Common myeloid progenitor, CD34-positive (primary cell): Measurements from ENCODE around the gene RNH1.
A peak's percentile ranks its signal among the peaks of the same experiment; 100 is the strongest.

Experiments
- CTCF ChIA-PET: fragments of 350-600 bp; sonication (Branson Sonifier 250); formaldehyde crosslinking; loops from one replicate; lab custom pipeline; 2021; ENCODE audit warnings: antibody characterized with exemption; lab: Charles Lee
- POLR2A ChIA-PET: fragments of 350-600 bp; sonication (Branson Sonifier 250); formaldehyde crosslinking; loops from one replicate; lab custom pipeline; 2021; ENCODE audit warnings: antibody characterized with exemption; lab: Charles Lee
- DNase-seq, 3 donors: peaks; one replicate each; pipeline versions ENCODE4 v3.0.0 to v3.0.0-alpha.2; 2013
- H3K27ac ChIP-seq, 2 experiments: 1 replicate in 1 of 2; 2 replicates in 1 of 2; pipeline ENCODE4 v1.7.0; 2013; ENCODE audit warnings: inconsistent platforms in 2 of 2, low read length in 2 of 2, mild to moderate bottlenecking in 2 of 2, low read depth in 1 of 2, moderate library complexity in 1 of 2; ENCODE audit not compliant: severe bottlenecking in 2 of 2, insufficient read depth in 1 of 2, poor library complexity in 1 of 2
- H3K27me3 ChIP-seq, 5 experiments: replicated peaks in 2 of 5; 1 replicate in 3 of 5; 2 replicates in 2 of 5; pipeline versions ENCODE4 v1.6.1 to v1.7.0; 2013; ENCODE audit warnings: low read length in 4 of 5, mild to moderate bottlenecking in 2 of 5, moderate library complexity in 2 of 5, inconsistent platforms in 1 of 5; ENCODE audit not compliant: insufficient read depth in 5 of 5, control insufficient read depth in 4 of 5
- H3K36me3 ChIP-seq, 4 experiments: 1 replicate in 2 of 4; 2 replicates in 2 of 4; pipeline versions ENCODE4 v1.6.1 to v1.7.0; 2013; ENCODE audit warnings: low read length in 3 of 4, control low read depth in 1 of 4, mild to moderate bottlenecking in 1 of 4; ENCODE audit not compliant: control insufficient read depth in 4 of 4, insufficient read depth in 4 of 4
- H3K4me1 ChIP-seq, 4 experiments: 1 replicate in 3 of 4; 2 replicates in 1 of 4; pipeline versions ENCODE4 v1.6.1 to v1.7.1; 2013; ENCODE audit warnings: low read length in 3 of 4, mild to moderate bottlenecking in 3 of 4, control low read depth in 1 of 4, inconsistent platforms in 1 of 4, moderate library complexity in 1 of 4; ENCODE audit not compliant: control insufficient read depth in 4 of 4, insufficient read depth in 4 of 4; ENCODE audit errors: control extremely low read depth in 1 of 4
- H3K4me3 ChIP-seq, 7 experiments: 1 replicate in 4 of 7; 2 replicates in 3 of 7; pipeline versions ENCODE4 v1.5.1 to v1.7.0; 2013; ENCODE audit warnings: mild to moderate bottlenecking in 7 of 7, low read length in 6 of 7, moderate library complexity in 6 of 7, inconsistent platforms in 2 of 7, low read depth in 2 of 7, control low read depth in 1 of 7; ENCODE audit not compliant: insufficient read depth in 4 of 7, control insufficient read depth in 1 of 7; ENCODE audit errors: extremely low read depth in 1 of 7
- H3K9me3 ChIP-seq, 5 experiments: 1 replicate in 4 of 5; 2 replicates in 1 of 5; pipeline versions ENCODE4 v1.6.1 to v1.7.1; 2013; ENCODE audit warnings: low read length in 4 of 5, mild to moderate bottlenecking in 2 of 5, inconsistent platforms in 1 of 5, low read depth in 1 of 5, moderate library complexity in 1 of 5; ENCODE audit not compliant: control insufficient read depth in 4 of 5, insufficient read depth in 2 of 5; ENCODE audit errors: control extremely low read depth in 1 of 5
- WGBS: methylation state at CpG from one replicate; pipeline ENCODE4 v1.1.5; 2013; ENCODE audit not compliant: insufficient coverage; 5-methylcytosine and 5-hydroxymethylcytosine counted together

Gene RNH1

DNA sequence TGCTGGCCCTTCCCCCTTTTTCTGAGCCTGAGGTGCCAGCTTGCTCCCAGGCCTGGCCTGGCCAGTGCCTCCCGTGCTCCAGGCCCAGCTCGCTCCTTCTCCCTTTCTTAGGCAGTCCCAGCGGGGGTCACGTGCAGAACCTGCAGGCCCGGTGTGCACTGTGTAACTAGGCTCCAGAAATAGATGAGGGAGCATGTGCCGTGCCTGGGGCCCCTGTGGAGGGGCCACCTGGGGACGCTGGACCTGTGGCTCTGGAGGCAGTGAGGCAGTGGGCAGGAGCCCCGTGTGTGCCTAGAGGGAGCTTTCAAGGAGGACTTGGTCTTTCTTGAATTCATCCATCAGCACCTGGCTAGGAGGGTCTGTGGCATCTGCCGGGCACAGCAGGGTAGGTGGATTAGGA lies 45.4 kb downstream of the RNH1 start:
- H3K36me3 ChIP-seq: peaks cover 4 to 47% (median 20%) of the 10 kb centered on the region in 4 experiments
- H3K4me1 ChIP-seq: peaks cover 5 to 24% (median 15%) of the 10 kb centered on the region in 4 experiments
- no peak overlapping the region for H3K4me3 ChIP-seq
- 97% methylated on average over 7 of the region's 9 CpGs for WGBS
- H3K27me3 ChIP-seq: no peaks in the 10 kb centered on the region
- CTCF ChIA-PET: interaction anchor here (1.0 kb wide), 1 partner anchor 13 kb away, joined by 3 read pairs; no protein-coding TSS in a partner anchor
- DNase-seq: no peak
- POLR2A ChIA-PET: no interaction called here
- no peaks in the 10 kb centered on the region for H3K9me3 ChIP-seq
- no peak overlapping the region for H3K27ac ChIP-seq

- Histone ChIP-seq H3K36me3 (peaks cover 4 to 50% (median 20%) of the 10 kb centered on the region in 4 experiments), H3K9me3 (no peaks in the 10 kb centered on the region), H3K27ac (no peak overlapping the region), H3K4me3 (no peak overlapping the region), H3K27me3 (no peaks in the 10 kb centered on the region), H3K4me1 (peaks cover 5 to 25% (median 19%) of the 10 kb centered on the region in 4 experiments)
- WGBS: 98% methylated on average over 41 of the region's 41 CpGs
- POLR2A ChIA-PET: no interaction called here
- CTCF ChIA-PET: no interaction called here
- no peak for DNase-seq
Measured at GRCh38 chr11:460331-461199, 46.5 kb downstream of the RNH1 start.

DNA sequence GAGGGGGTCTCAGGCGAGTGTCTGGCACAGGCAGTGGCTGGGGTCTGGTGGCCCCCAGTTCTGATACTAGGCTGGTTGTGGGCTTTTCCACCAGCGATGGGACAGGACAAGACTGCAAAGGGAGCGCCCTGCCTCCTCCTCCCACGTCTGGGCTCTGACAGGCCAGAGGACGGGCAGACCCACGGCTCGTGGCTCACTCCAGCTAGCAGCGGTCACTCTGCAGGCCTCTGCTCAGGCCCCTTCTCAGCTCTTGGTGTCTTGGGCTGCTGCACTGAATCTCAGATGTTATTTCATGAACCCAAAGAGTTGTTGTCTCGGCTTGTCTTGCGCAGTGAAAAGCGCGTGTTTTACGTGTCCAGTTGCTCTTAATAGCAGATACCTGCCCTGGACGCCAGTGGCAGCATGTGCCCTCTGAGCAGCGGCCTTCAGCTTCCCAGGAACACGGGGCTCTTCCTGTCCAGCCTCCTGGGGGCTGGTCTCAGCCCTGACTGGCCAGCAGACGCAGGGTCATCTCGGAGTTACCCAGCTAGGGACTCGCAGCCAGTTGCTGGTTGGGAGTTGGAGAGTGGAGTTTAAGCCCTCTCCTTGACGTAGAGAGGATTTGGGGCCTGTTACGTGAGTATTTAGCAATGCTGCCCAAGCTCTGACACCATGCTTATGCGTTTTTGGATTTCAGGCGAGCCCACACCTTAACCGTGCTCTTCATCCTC lies 47.4 kb downstream of the RNH1 start:
- no peaks in the 10 kb centered on the region for H3K9me3 ChIP-seq
- H3K27me3 ChIP-seq: no peaks in the 10 kb centered on the region
- ChIA-PET CTCF (no interaction called here), POLR2A (no interaction called here)
- peak overlapping the region in 1 of 2 experiments; percentile 12 for H3K27ac ChIP-seq
- H3K4me1 ChIP-seq: peaks cover 5 to 24% (median 19%) of the 10 kb centered on the region in 4 experiments
- H3K4me3 ChIP-seq: no peak overlapping the region
- no peak for DNase-seq
- peaks cover 2 to 55% (median 22%) of the 10 kb centered on the region in 4 experiments for H3K36me3 ChIP-seq
- WGBS: 99% methylated on average over 22 of the region's 24 CpGs

- no peaks in the 10 kb centered on the region for H3K27me3 ChIP-seq
- POLR2A ChIA-PET: interaction anchor here (0.5 to 1.0 kb wide), 4 partner anchors 9 to 240 kb away, joined by 3 to 5 read pairs (median 4); no protein-coding TSS in a partner anchor
- DNase-seq: peak; percentile 7 to 56 (median 41)
- CTCF ChIA-PET: interaction anchor here (0.7 to 1.6 kb wide), 2 partner anchors 22 to 61 kb away, joined by 3 to 5 read pairs; no protein-coding TSS in a partner anchor
- peaks cover 0 to 67% (median 37%) of the 10 kb centered on the region in 4 experiments for H3K36me3 ChIP-seq
- WGBS: 9% methylated on average over 20 of the region's 23 CpGs
- H3K4me3 ChIP-seq: peak overlapping the region in 3 of 7 experiments; percentile 7 to 52 (median 37)
- peaks cover 5 to 24% (median 19%) of the 10 kb centered on the region in 4 experiments for H3K4me1 ChIP-seq
- no peaks in the 10 kb centered on the region for H3K9me3 ChIP-seq
- H3K27ac ChIP-seq: no peak overlapping the region
Measured at GRCh38 chr11:457111-457760, 49.8 kb downstream of the RNH1 start.

- peak; percentile 36 to 73 (median 68) for DNase-seq
- WGBS: 16% methylated on average over 5 of the region's 7 CpGs
- CTCF ChIA-PET: interaction anchor here (0.7 to 1.6 kb wide), 2 partner anchors 23 to 60 kb away, joined by 3 to 5 read pairs; no protein-coding TSS in a partner anchor
- peak overlapping the region in 1 of 7 experiments; percentile 52 for H3K4me3 ChIP-seq
- H3K9me3 ChIP-seq: no peaks in the 10 kb centered on the region
- H3K4me1 ChIP-seq: peaks cover 5 to 28% (median 21%) of the 10 kb centered on the region in 4 experiments
- POLR2A ChIA-PET: interaction anchor here (0.5 to 1.0 kb wide), 3 partner anchors 9 to 241 kb away, joined by 3 to 5 read pairs (median 4); no protein-coding TSS in a partner anchor
- H3K27ac ChIP-seq: no peak overlapping the region
- no peaks in the 10 kb centered on the region for H3K27me3 ChIP-seq
- H3K36me3 ChIP-seq: peaks cover 0 to 67% (median 37%) of the 10 kb centered on the region in 4 experiments
Measured at GRCh38 chr11:456533-456932, 50.5 kb downstream of the RNH1 start.

GRCh38 chr11:455566-456147 lies 51.4 kb downstream of the RNH1 start:
- no peaks in the 10 kb centered on the region for H3K9me3 ChIP-seq
- 98% methylated on average over 15 of the region's 23 CpGs for WGBS
- peaks cover 5 to 37% (median 29%) of the 10 kb centered on the region in 4 experiments for H3K4me1 ChIP-seq
- no peak overlapping the region for H3K4me3 ChIP-seq
- no peak overlapping the region for H3K27ac ChIP-seq
- DNase-seq: no peak
- ChIA-PET CTCF (interaction anchor here (1.6 kb wide), 1 partner anchor 23 kb away, joined by 5 read pairs; no protein-coding TSS in a partner anchor), POLR2A (no interaction called here)
- H3K27me3 ChIP-seq: no peaks in the 10 kb centered on the region
- peaks cover 0 to 59% (median 33%) of the 10 kb centered on the region in 4 experiments for H3K36me3 ChIP-seq
